GM12878 (cell line): ENCODE results near the gene SURF4. TPM values are rescaled to one million over a fixed set of nuclear protein-coding genes. Genes with fewer than 3 reads are reported as not detected.
A peak's percentile ranks its signal among the peaks of the same experiment; 100 is the strongest.

Experiments used
- ATAC-seq: fragments of 200-7000 bp; cut with Tn5 transposase; 3 replicates; pipeline ENCODE4 v1.9.1; 2020; ENCODE audit warnings: mild to moderate bottlenecking, moderate library complexity
- BruUV-seq: library from RNA; stranded (reverse); fragments of 400-500 nt; replicated peaks from 2 replicates; lab custom pipeline; 2021; lab: Mats Ljungman, UMichigan
- CTCF ChIA-PET: fragments of 300-600 bp; sonication (Branson Sonifier 250); formaldehyde crosslinking; extraction: SDS; loops from one replicate; lab custom pipeline; 2021; ENCODE audit warnings: inconsistent platforms; lab: Yijun Ruan, JAX
- POLR2A ChIA-PET: fragments of 350-600 bp; formaldehyde crosslinking; extraction: SDS; loops from one replicate; lab custom pipeline; 2021; ENCODE audit warnings: inconsistent platforms; lab: Charles Lee
- RAD21 ChIA-PET: fragments of 300-600 bp; sonication (Branson Sonifier 250); formaldehyde crosslinking; loops from one replicate; lab custom pipeline; 2023; ENCODE audit warnings: antibody characterized with exemption; ENCODE audit not compliant: unreplicated experiment; lab: Charles Lee
- SMC1A ChIA-PET: fragments of 300-600 bp; sonication (Branson Sonifier 250); formaldehyde crosslinking; loops from one replicate; lab custom pipeline; 2023; ENCODE audit not compliant: unreplicated experiment, uncharacterized antibody; lab: Charles Lee
- DNase-seq: peaks from one replicate; pipeline ENCODE4 v3.0.0-alpha.2; 2011; ENCODE audit warnings: low read depth, low spot score
- FAIRE-seq: peaks from 3 replicates; lab custom pipeline; 2011; peaks lifted over from hg19 to GRCh38; lab: Jason Lieb, UNC
- H2AFZ ChIP-seq: 2 replicates; pipeline ENCODE4 v1.6.0; 2011; ENCODE audit warnings: low read depth, low read length, control low read depth; ENCODE audit not compliant: control insufficient read depth
- H3K27ac ChIP-seq: 2 replicates; pipeline ENCODE4 v1.5.1; 2011; ENCODE audit warnings: control low read depth; ENCODE audit not compliant: control insufficient read depth, insufficient read depth
- H3K27me3 ChIP-seq, 2 experiments: replicated peaks in 1 of 2; 2 replicates each; pipeline versions ENCODE4 v1.6.0 to v1.6.1; 2011; ENCODE audit warnings: low read length in 1 of 2; ENCODE audit not compliant: control insufficient read depth in 2 of 2, insufficient read depth in 2 of 2
- H3K36me3 ChIP-seq, 2 experiments: 2 replicates each; pipeline ENCODE4 v1.5.1; 2011; ENCODE audit warnings: low read length in 1 of 2; ENCODE audit not compliant: control insufficient read depth in 2 of 2, insufficient read depth in 2 of 2
- H3K4me1 ChIP-seq: 2 replicates; pipeline ENCODE4 v1.6.1; 2011; ENCODE audit warnings: mild to moderate bottlenecking, low read length, moderate library complexity, mixed read lengths; ENCODE audit not compliant: control insufficient read depth, insufficient read depth
- H3K4me2 ChIP-seq: 2 replicates; pipeline ENCODE4 v1.6.0; 2011; ENCODE audit warnings: control low read depth; ENCODE audit not compliant: control insufficient read depth, insufficient read depth
- H3K4me3 ChIP-seq: fragments of 200-600 bp; sonication (generic); 2 replicates; pipeline ENCODE4 v1.5.1; 2016
- H3K79me2 ChIP-seq: 2 replicates; pipeline ENCODE4 v1.6.0; 2011; ENCODE audit warnings: low read length; ENCODE audit not compliant: control insufficient read depth, insufficient read depth
- H3K9ac ChIP-seq: 2 replicates; pipeline ENCODE4 v1.8.0; 2011; ENCODE audit warnings: low read length, control low read depth, mixed read lengths; ENCODE audit not compliant: control insufficient read depth, insufficient read depth
- H3K9me3 ChIP-seq: replicated peaks from 3 replicates; pipeline ENCODE4 v1.5.1; 2011; ENCODE audit warnings: mild to moderate bottlenecking, low read length; ENCODE audit not compliant: control insufficient read depth, insufficient read depth
- H4K20me1 ChIP-seq: 2 replicates; pipeline ENCODE4 v1.6.0; 2011; ENCODE audit not compliant: control insufficient read depth, insufficient read depth
- BCLAF1 ChIP-seq: fragments of 450-650 bp; IDR thresholded peaks from 2 replicates; pipeline ENCODE4 v1.6.1; 2017; ENCODE audit warnings: antibody characterized with exemption, mild to moderate bottlenecking, moderate library complexity
- CEBPB ChIP-seq, 2 experiments: fragments of 150-350 bp in 1 of 2; IDR thresholded peaks; 2 replicates each; pipeline ENCODE4 v1.6.1; 2012 to 2014; ENCODE audit warnings: low read depth in 2 of 2, low read length in 2 of 2, borderline replicate concordance in 1 of 2, inconsistent platforms in 1 of 2
- CEBPZ ChIP-seq: fragments of 150-350 bp; IDR thresholded peaks from 2 replicates; pipeline ENCODE4 v1.6.1; 2016; ENCODE audit warnings: low read depth, low read length
- KAT2A ChIP-seq: conservative IDR thresholded peaks from 2 replicates; pipeline ENCODE4 v1.6.1; 2011; ENCODE audit warnings: low read depth, low read length; ENCODE audit not compliant: control insufficient read depth
- LARP7 ChIP-seq: fragments of 450-650 bp; IDR thresholded peaks from 2 replicates; pipeline ENCODE4 v1.6.1; 2017; ENCODE audit warnings: mild to moderate bottlenecking
- POU2F2 ChIP-seq: IDR thresholded peaks from 3 replicates; pipeline ENCODE4 v1.6.1; 2011; ENCODE audit warnings: low read depth, mild to moderate bottlenecking, low read length, borderline replicate concordance
- RAD51 ChIP-seq: fragments of 450-650 bp; IDR thresholded peaks from 2 replicates; pipeline ENCODE4 v1.6.1; 2016; ENCODE audit warnings: moderate library complexity, mild to moderate bottlenecking, inconsistent platforms
- SPI1 ChIP-seq: IDR thresholded peaks from 2 replicates; pipeline ENCODE4 v1.6.1; 2011; ENCODE audit warnings: low read depth, mild to moderate bottlenecking, low read length, moderate library complexity, borderline replicate concordance; ENCODE audit not compliant: insufficient read depth
- ZNF592 ChIP-seq: fragments of 450-650 bp; IDR thresholded peaks from 2 replicates; pipeline ENCODE4 v1.6.1; 2017; ENCODE audit warnings: mild to moderate bottlenecking, moderate library complexity
- ZNF622 ChIP-seq: fragments of 450-650 bp; IDR thresholded peaks from 2 replicates; pipeline ENCODE4 v1.6.1; 2017; ENCODE audit warnings: mild to moderate bottlenecking, inconsistent platforms
- WGBS: methylation state at CpG from one replicate; pipeline ENCODE4 v1.1.6; 2016; ENCODE audit warnings: low lambda C conversion rate; ENCODE audit not compliant: insufficient replicate concordance, insufficient coverage; ENCODE audit errors: missing lambda C conversion rate; 5-methylcytosine and 5-hydroxymethylcytosine counted together
- in situ Hi-C: fragments of 300-500 bp; cut with MboI; formaldehyde crosslinking; loops from 9 replicates; pipeline ENCODE4 v1.14.3; 2018; ENCODE audit warnings: mixed read lengths
- intact Hi-C: fragments of 100-400 bp; cut with micrococcal nuclease; formaldehyde crosslinking; loops from one replicate; pipeline ENCODE4 v1.14.2; 2022; ENCODE audit not compliant: unreplicated experiment
- polyA plus RNA-seq, 11 experiments: library from polyadenylated mRNA; depleted of rRNA in 4 of 11; unstranded in 6 of 11; stranded (reverse) in 5 of 11; fragments of >200 nt; fragmentation: Nextera tagmentation in 4 of 11; fragmentation: Illumina TruSeq in 1 of 11; extraction: Ambion mirVana in 4 of 11; extraction: Trizol in 1 of 11; gene quantifications; 1 replicate in 1 of 11; 2 replicates in 10 of 11; pipeline versions ENCODE4 v1.2.1 to v1.2.3, GENCODE V29; 2011 to 2016; ENCODE audit warnings: inconsistent platforms in 2 of 11, missing spikeins in 2 of 11, low read depth in 1 of 11
- total RNA-seq, 4 experiments: library from RNA; depleted of rRNA in 3 of 4; stranded (reverse); fragments of >200 nt in 3 of 4; fragmentation: Illumina TruSeq in 1 of 4; extraction: Trizol in 1 of 4; gene quantifications; 2 replicates each; pipeline versions ENCODE4 v1.2.1 to v1.2.3, GENCODE V29; 2013 to 2021

Gene SURF4
- total and polyA plus RNA-seq, 10 of the 15 experiments (the other 5 are each of a cell fraction or from before 2014, with no cell fraction given) = 6.4 to 134 (median 78.7) TPM

GRCh38 chr9:133421615-133422542 is 46.0 kb upstream of the SURF4 start, which contains the start of gene ADAMTS13:
Gene ADAMTS13 (plus strand): TSS chr9:133422367. CDS start chr9:133422444, 77 bp downstream.
- peaks cover 32% of the 10 kb centered on the region for H3K4me1 ChIP-seq
- H3K9ac ChIP-seq = peak within 1 kb of the TSS; percentile 51; the same call in 1 of the 2 replicates
- peak within 1 kb of the TSS; percentile 90 for H3K27ac ChIP-seq
- 42% methylated on average over 23 of the region's 23 CpGs for WGBS
- peak; percentile 72 for DNase-seq
- no peaks in the 10 kb centered on the region for H3K36me3 ChIP-seq
- SMC1A ChIA-PET = interaction anchor here (0.5 to 2.3 kb wide), 4 partner anchors 16 to 278 kb away, joined by 3 to 6 read pairs (median 4); partner anchors contain the start of gene CACFD1
- no peak within 1 kb of the TSS for H3K4me3 ChIP-seq
- peak within 1 kb of the TSS; percentile 70 for H2AFZ ChIP-seq
- RAD21 ChIA-PET = interaction anchor here (0.7 to 1.8 kb wide), 4 partner anchors 10 to 59 kb away, joined by 3 to 10 read pairs (median 4); partner anchors contain the start of genes CACFD1 and SLC2A6
- CTCF ChIA-PET = interaction anchor here (1.0 to 1.7 kb wide), 4 partner anchors 8 to 572 kb away, joined by 3 to 4 read pairs (median 3); partner anchors contain the start of gene CACFD1
- POLR2A ChIA-PET = interaction anchor here (0.9 to 2.6 kb wide), 6 partner anchors 38 to 647 kb away, joined by 3 to 12 read pairs (median 4); partner anchors contain the start of genes CACFD1, GTF3C5 and SLC2A6
- H4K20me1 ChIP-seq = no peaks in the 10 kb centered on the region
- H3K4me2 ChIP-seq = peak within 1 kb of the TSS; percentile 63
- H3K79me2 ChIP-seq = peaks cover 13% of the 10 kb centered on the region
- in situ Hi-C loops (no loop called here), intact Hi-C loops (no loop called here)
- no peak for FAIRE-seq
- H3K9me3 ChIP-seq = no peaks in the 10 kb centered on the region; the same call in 1 of the 3 replicates
- no TSS peak for BruUV-seq
- ATAC-seq = peak; percentile 77
- no peaks in the 10 kb centered on the region; a peak in 1 of 4 replicates for H3K27me3 ChIP-seq
- TF ChIP-seq BCLAF1 (no peak), LARP7 (peak; percentile 32; the same call in 1 of the 2 replicates), CEBPZ (no peak), SPI1 (no peak; the same call in 1 of the 2 replicates), POU2F2 (peak; percentile 60; the same call in 1 of the 3 replicates), KAT2A (no peak), CEBPB (IDR thresholded peaks at IDR 0.05; ENCODE audit: borderline replicate concordance in 1 of 2, low read depth in 2 of 2, low read length in 2 of 2) (no peak), ZNF592 (no peak), RAD51 (no peak), ZNF622 (no peak)
